Stimulated activated CD8-positive, alpha-beta memory T cell treated with anti-CD3 and anti-CD28 coated beads, Interleukin-15, amount 100 ng/mL, for 1 hour (primary cell): ENCODE results near the gene ABL2.
"Not testable (repeated sequence)": the region's sequence is repeated elsewhere in the genome, so short reads cannot be mapped to it uniquely, and the experiment has no call there.

ENCODE experiments used
- DNase-seq: peaks from one replicate; pipeline ENCODE4 v3.0.0-alpha.2; 2020; ENCODE audit warnings: low read depth

The ABL2 gene

DNA sequence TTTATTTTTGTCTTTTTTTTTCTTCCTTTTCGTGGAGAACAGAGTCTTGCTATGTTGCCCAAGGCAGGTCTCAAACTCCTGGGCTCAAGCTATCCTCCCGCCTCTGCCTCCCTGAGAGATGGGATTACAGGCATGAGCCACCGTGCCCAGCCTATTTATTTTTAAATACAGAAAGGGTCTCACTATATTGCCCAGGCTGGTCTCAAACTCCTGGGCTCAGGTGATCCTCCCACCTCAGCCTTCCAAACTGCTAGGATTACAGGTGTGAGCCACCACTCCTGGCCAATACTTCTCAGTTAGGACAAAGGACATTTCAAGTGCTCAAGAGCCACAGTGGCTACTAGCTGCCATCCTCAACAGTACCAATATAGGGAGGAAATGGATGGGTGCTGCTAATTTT lies 16.2 kb downstream of the ABL2 start:
- DNase-seq = not testable (repeated sequence)

DNA sequence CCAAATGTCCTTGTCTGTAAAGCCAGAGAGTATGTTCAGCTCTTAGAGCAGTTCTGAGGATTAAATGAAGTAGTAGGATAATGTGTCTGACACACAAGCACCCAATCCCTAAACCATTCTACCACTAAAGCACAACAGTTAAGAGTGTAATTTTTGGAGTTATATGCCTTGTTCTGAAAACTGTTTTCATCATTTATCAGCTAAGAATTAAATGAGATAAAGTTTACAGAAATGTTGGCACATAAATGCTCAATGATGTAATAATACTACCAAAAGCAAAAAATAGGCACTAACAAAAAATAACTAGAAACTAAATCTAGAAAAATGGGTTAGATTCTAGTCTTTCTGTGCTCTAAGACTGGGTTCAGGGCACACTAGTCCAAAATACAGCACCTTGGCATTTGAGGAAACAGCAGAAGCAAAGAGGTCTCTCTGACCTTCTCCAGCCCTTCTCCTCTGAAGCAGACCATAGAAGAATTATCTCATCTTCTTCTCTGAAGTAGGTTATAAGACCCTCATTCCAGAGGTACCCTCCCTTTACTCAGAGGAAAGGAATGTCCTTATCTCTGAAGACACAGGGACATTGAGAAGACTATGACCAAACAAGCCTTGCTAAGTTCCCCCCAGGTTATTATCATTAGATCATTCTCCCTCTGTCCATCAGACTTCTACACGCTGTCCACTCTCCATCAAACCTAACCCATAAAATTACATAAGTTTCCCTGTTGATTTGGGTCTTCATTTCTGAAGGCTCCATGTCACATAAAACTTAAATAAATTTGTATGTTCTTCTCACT lies 20.6 kb downstream of the ABL2 start:
- DNase-seq = no peak

DNA sequence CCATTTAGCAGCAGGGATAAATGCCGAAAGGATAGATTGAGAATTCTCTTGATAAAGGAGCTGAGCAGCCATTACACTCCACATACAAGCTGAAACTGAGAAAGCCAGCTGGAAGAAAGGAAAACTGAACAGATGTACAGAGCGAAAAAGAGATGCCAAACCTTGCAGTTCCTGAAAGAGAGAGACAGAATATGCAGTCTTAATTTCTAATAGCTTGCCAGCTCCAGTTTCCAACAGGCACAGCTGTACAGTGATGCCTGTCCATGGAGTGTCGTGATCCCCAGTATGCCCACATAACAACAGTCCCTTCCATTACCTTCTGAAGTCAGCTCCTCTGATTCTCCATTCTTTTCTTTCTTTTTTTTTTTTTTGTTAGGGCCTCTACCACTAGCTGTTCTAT lies 22.7 kb downstream of the ABL2 start:
- no peak for DNase-seq

DNA sequence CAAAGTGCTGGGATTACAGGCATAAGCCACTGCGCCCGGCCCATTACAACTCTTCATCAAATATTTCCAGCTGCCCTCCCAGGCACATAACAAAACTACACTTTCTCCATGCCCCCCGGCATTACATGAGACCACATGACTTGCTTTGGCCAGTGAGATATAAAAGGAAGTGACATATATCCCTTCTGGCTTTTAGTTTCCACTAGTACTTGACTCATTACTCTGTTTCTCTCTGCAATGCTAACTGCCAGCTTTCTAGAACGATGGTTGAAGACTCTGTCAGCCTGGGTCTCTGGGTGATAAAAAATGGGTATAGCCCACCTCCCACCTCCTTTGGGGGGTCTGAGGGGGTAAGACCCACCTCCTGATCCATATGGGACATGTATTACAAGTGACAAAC lies 24.2 kb downstream of the ABL2 start:
- no peak for DNase-seq

- DNase-seq = no peak
These were observed 27.3 kb downstream of the ABL2 start for GRCh38 chr1:179202161-179202560.

- no peak for DNase-seq
These were observed 28.9 kb downstream of the ABL2 start for GRCh38 chr1:179200586-179200985.

- DNase-seq = no peak
These were observed 31.7 kb downstream of the ABL2 start for GRCh38 chr1:179197690-179198297.

GRCh38 chr1:179195857-179196256 lies 33.6 kb downstream of the ABL2 start:
- not testable (repeated sequence) for DNase-seq

GRCh38 chr1:179195376-179195775 lies 34.1 kb downstream of the ABL2 start:
- DNase-seq = no peak

- no peak for DNase-seq
These were observed 35.4 kb downstream of the ABL2 start for GRCh38 chr1:179194068-179194537.

- DNase-seq = no peak
These were observed 38.6 kb downstream of the ABL2 start for GRCh38 chr1:179190861-179191260.

DNA sequence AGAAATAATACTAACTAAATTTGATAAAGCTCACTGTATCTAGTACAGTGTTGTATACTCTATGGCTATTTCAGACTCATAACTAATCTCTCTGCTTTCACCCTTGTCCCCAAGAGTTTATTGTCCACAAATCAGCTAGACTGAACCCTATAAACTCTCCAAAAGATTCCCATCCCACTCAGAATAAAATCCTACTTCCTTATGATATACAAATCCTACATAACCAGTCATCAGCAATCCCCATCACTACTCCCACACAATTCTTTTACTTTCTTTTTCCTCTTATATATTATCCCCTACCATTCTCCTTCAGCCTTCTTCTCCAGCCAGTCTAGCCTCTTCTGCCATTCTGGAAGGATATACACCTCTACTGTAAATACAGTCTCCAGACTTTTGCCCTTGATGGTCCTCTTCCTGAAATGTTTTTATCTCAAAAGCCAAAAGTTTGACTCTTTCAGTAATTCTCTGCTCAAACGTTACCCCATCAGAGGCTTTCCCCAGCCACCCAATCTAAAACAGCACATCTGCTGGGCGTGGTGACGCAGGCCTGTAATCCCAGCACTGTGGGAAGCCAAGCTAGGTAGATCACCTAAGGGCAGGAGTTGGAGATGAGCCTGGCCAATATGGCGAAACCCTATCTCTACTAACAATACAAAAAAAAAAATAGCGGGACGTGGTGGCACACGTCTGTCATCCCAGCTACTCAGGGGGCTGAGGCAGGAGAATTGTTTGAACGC lies 41.6 kb downstream of the ABL2 start:
- DNase-seq = no peak

GRCh38 chr1:179187043-179187442 lies 42.4 kb downstream of the ABL2 start:
- DNase-seq = no peak

DNA sequence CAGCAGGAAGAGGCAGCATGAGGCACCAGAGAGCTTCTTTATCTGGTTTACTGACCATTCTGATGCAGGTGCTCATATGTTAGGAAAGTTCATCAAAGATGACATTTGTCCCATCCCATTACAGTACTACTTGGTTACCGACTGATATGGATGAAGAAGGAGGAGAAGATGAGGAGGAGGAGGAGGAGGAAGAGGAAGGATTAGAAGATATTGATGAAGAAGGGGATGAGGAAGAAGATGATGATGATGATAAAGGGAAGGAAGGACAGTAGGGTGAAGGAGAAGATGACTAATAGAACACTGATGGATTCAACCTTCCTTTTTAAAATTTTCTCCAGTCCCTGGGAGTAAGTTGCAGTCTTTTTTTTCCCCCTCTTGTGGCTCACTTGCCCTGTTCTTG lies 45.1 kb downstream of the ABL2 start:
- no peak for DNase-seq

DNA sequence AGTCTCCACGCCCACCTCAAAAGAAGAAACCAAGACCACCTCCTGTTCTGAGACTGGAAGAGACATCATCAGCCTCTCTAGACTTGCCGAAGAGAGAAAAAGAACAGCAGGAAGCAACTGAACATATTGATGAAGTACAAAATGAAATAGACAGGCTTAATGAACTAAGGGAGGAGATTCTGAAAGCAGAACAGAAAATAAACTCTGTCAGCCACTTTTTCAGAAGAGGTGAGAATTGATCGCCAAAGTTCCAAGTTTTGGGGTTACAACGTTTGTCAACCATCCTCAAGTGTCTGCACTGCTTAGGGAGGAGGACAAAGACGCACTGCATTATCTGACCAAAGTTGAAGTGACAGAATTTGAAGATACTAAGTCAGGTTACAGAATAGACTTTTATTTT lies 45.6 kb downstream of the ABL2 start:
- DNase-seq = no peak

GRCh38 chr1:179178950-179179349 lies 50.5 kb downstream of the ABL2 start:
- no peak for DNase-seq

DNA sequence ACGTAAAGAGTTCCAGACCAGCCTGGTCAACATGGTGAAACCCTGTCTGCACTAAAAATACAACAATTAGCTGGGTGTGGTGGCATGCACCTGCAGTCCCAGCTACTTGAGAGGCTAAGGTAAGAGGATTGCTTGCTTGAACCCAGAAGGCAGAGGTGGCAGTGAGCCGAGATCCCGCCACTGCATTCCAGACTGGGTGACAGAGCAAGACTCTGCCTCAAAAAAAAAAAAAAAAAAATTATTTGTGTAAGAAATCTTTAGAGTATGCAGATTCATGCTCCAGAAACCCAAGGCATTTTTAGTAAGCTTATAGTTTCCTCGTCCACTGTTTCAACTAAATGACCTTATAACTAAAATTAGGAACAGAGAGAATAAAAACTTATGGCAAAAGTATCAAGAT lies 51.3 kb downstream of the ABL2 start:
- no peak for DNase-seq

DNA sequence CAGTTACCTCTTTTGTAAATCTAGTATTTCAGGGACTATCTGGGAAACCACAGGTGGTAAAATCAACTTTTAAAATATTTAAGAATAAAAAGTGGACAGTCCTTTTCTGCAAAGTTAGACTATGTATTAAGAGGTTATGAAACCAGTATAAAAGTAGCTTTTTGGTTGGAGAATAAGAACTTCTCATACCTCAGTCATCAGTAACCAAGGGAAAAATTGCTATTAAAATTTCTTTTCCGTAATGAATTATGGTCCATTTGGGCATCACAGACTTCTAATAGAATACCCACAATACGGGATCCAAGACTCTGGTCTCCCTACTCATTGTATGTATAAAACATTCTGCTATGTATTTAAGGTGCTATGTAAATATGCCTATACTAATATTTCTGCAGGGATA lies 51.9 kb downstream of the ABL2 start:
- no peak for DNase-seq

DNA sequence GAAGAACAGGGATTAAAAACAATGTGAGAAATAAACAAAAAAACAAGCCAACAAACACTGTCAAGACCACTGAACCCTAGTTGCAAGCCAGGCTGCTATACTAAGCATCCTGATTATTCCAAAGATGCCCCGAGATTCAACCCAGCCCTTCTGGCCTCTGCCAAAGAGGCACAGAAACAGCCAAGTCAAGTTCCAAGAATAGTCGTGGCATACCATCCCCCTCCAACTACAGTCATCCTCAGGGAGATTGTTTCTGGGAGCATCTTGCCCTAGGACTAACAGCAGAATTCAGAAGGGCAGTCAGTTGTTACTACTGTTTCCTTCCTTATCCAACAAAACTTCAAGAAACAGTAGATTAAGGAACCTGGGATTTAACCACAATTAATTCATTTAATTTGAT lies 52.3 kb downstream of the ABL2 start:
- DNase-seq = no peak

- DNase-seq = no peak
These were observed 54.3 kb downstream of the ABL2 start for GRCh38 chr1:179175011-179175841.

DNA sequence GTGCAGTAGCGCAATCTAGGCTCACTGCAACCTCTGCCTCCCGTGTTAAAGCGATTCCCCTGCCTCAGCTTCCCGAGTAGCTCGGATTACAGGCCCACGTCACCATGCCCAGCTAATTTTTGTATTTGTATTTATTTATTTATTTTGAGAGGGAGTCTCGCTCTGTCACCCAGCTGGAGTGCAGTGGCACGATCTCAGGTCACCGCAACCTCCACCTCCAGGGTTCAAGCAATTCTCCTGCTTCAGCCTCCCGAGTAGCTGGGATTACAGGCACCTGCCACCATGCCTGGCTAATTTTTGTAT lies 59.1 kb downstream of the ABL2 start:
- not testable (repeated sequence) for DNase-seq
